Epithelial cell of esophagus (primary cell): ENCODE results near the gene NT5E.

Experiments used
- DNase-seq: peaks from one replicate; pipeline ENCODE4 v3.0.0; 2010; ENCODE audit warnings: low read depth
- H3K4me3 ChIP-seq: 2 replicates; pipeline ENCODE4 v1.5.1; 2011; ENCODE audit warnings: mild to moderate bottlenecking, low read length, control low read depth
- TF ChIP-seq, protein P1 (sequence below): IDR thresholded peaks from 2 replicates; pipeline ENCODE4 v1.5.1; 2011; ENCODE audit warnings: low read depth, mild to moderate bottlenecking, low read length, control low read depth, inconsistent platforms; ENCODE audit not compliant: insufficient read depth; ENCODE audit errors: missing control alignments

Gene NT5E

DNA sequence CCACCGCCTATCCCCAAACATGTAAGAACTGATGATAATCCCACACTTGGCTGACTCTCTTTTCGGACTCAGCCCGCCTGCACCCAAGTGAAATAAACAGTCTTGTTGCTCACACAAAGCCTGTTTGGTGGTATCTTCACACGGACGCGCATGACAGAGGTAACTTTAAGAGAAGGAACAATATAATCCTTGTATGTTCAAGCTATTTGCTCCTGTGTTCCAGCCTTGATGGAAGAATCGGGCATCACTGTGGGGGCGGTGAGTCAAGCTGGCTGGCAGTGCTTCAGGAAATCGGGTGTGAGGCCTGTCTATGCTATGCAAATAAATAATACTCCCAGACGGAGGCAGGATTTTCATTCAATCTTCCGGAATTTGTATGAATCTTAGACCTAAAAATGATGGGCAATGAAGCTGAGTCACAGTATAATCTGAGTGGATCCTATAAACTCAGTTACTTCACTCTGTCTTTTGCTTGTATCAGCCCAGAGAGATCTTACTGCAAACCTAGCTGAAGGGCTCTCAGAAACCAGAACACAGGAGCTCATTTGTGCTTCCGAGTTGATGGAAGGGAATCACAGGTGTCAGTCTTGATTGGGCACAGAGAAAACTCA is 45.2 kb upstream of the NT5E start:
- H3K4me3 ChIP-seq, result no peak overlapping the region
- peak; percentile 96 for DNase-seq
- TF ChIP-seq, protein P1, sequence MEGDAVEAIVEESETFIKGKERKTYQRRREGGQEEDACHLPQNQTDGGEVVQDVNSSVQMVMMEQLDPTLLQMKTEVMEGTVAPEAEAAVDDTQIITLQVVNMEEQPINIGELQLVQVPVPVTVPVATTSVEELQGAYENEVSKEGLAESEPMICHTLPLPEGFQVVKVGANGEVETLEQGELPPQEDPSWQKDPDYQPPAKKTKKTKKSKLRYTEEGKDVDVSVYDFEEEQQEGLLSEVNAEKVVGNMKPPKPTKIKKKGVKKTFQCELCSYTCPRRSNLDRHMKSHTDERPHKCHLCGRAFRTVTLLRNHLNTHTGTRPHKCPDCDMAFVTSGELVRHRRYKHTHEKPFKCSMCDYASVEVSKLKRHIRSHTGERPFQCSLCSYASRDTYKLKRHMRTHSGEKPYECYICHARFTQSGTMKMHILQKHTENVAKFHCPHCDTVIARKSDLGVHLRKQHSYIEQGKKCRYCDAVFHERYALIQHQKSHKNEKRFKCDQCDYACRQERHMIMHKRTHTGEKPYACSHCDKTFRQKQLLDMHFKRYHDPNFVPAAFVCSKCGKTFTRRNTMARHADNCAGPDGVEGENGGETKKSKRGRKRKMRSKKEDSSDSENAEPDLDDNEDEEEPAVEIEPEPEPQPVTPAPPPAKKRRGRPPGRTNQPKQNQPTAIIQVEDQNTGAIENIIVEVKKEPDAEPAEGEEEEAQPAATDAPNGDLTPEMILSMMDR, result no peak

DNA sequence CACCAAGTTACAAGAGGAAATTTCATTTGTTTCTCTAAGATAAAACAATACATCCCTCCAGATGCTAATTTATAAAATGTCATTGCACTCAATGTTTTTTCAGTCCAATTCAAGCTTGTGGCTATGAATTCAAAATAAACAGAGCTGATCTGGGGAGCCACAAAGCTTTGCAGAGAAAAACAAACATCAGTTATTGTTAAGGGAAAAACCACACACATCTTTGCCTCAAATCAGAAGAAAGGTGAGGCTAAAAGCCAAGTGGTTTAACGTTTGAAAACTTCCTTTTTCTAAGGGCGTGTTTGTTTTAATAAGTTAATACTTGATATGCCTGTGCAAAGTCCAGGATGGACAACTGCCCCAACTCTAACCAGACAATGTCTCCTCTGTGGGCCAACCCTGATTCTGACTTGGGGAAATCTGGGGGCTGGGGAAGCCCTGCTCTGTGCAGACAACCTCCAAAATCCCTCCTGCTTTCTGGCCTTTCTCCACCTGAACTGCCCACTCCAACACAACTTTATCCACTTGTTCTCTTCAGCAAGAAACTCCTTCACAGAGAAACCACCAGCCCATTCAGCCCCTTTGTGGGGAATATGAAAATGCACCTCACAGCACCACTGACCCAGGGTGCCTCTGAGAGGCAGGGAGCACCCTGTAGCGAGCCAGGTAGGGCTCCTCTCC is 44.6 kb upstream of the NT5E start:
- TF ChIP-seq, protein P1, result no peak
- H3K4me3 ChIP-seq, result no peak overlapping the region
- DNase-seq, result no peak

GRCh38 chr6:85405853-85406198 is 44.1 kb upstream of the NT5E start:
- no peak overlapping the region for H3K4me3 ChIP-seq
- DNase-seq, result no peak
- TF ChIP-seq, protein P1, result no peak

DNA sequence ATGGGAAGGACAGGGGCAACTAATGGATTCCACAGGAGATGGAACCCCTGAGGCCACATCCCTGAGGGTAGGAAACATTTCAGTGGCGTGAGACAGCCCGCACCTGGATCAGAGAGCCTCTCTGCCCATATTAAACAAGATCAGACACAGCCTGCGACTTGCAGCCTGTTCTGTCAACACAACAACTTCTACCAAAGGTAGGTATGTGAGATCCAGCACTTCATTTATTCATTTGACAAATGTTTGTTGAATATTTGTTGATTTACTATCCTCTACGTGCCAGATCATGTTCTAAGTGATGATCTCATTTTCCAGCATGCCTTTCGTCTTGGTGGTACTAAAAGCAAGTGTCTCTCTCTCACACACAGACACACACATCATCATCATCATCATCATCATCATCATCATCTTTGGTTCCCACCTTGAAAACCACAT is 43.2 kb upstream of the NT5E start:
- H3K4me3 ChIP-seq, result no peak overlapping the region
- TF ChIP-seq, protein P1, result no peak
- DNase-seq, result peak; percentile 95

- H3K4me3 ChIP-seq, result no peak overlapping the region
- no peak for DNase-seq
- TF ChIP-seq, protein P1, result no peak
Measured at GRCh38 chr6:85408039-85408438, 41.8 kb upstream of the NT5E start.

DNA sequence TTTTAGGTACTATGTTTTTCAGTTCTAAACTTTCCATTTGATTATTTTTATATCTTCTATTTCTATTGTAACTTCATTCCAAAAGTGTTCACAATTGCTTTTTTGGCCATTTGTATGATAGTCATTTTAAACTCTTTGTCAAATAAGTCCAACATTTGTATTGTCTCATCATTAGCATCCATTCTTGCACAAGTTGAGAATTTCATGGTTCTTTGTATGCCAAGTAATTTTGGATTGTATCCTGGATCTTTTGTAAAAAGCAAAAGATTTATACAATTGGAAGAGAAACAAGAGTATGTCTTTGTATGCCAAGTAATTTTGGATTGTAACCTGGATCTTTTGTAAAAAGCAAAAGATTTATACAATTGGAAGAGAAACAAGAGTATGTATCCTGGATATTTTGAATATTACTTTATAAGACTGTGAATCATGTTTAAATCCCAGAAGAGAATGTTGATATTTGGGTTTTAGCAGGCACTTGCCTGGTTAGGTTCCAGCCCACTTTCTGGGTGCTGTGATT is 36.9 kb upstream of the NT5E start:
- TF ChIP-seq, protein P1, result no peak
- DNase-seq, result no peak
- no peak overlapping the region for H3K4me3 ChIP-seq

DNA sequence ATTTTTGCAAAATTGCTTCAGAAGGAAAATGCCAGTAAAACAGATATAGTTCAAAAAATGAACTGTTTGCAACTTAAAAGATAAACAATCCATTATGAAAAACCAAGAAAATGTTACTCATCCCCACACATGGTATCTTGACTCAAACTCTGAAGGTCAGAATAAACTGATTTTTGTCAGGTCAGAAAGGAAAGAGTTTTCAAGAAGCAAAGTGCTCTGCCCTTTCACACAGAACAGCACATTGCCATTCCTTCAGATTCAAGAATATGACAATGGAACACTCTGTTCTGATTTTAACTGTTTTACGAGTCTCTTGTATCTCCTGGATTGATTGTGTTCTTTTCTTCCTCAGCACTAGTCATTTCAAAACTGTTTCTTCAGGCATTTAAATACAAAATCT is 33.8 kb upstream of the NT5E start:
- TF ChIP-seq, protein P1, result no peak
- DNase-seq, result no peak
- no peak overlapping the region for H3K4me3 ChIP-seq
